HG02870 (cell line): ENCODE data around the gene PDP2.

Experiments
- ATAC-seq: cut with Tn5 transposase; IDR thresholded peaks from one replicate; pipeline ENCODE4 v1.9.1; 2021; ENCODE audit warnings: mild to moderate bottlenecking, moderate library complexity; ENCODE audit not compliant: unreplicated experiment

The PDP2 gene

GRCh38 chr16:66917741-66918140 lies 37.4 kb downstream of the PDP2 start:
- no peak for ATAC-seq

GRCh38 chr16:66918355-66918754 lies 38.0 kb downstream of the PDP2 start:
- ATAC-seq = no peak

- no peak for ATAC-seq
Observed at GRCh38 chr16:66918803-66919568, 38.7 kb downstream of the PDP2 start, which contains the start of gene CDH16. Gene CDH16, minus strand, starts transcription at chr16:66918885. Its CDS starts 820 bp downstream, at chr16:66918065.

- ATAC-seq = no peak
Observed at GRCh38 chr16:66919569-66920298, 39.4 kb downstream of the PDP2 start.

- no peak for ATAC-seq
Observed at GRCh38 chr16:66920299-66920590, 39.9 kb downstream of the PDP2 start.

- no peak for ATAC-seq
Observed at GRCh38 chr16:66920924-66921680, 40.8 kb downstream of the PDP2 start.

- no peak for ATAC-seq
Observed at GRCh38 chr16:66921729-66922450, 41.6 kb downstream of the PDP2 start.

GRCh38 chr16:66923247-66923731 lies 43.0 kb downstream of the PDP2 start:
- no peak for ATAC-seq

GRCh38 chr16:66923866-66924265 lies 43.6 kb downstream of the PDP2 start:
- no peak for ATAC-seq

GRCh38 chr16:66924527-66925321 lies 44.4 kb downstream of the PDP2 start:
- no peak for ATAC-seq

GRCh38 chr16:66925322-66925840 lies 45.1 kb downstream of the PDP2 start, which contains the start of gene RRAD:
Gene RRAD, minus strand, starts transcription at chr16:66925535. Its CDS starts 356 bp downstream, at chr16:66925179.
- ATAC-seq = no peak

GRCh38 chr16:66926171-66926947 lies 46.0 kb downstream of the PDP2 start:
- ATAC-seq = no peak

GRCh38 chr16:66926961-66927436 lies 46.7 kb downstream of the PDP2 start:
- ATAC-seq = no peak

- ATAC-seq = no peak
Observed at GRCh38 chr16:66927918-66928649, 47.8 kb downstream of the PDP2 start.

- no peak for ATAC-seq
Observed at GRCh38 chr16:66928702-66929388, 48.5 kb downstream of the PDP2 start.

- ATAC-seq = no peak
Observed at GRCh38 chr16:66930189-66930588, 49.9 kb downstream of the PDP2 start.

GRCh38 chr16:66931665-66932064 lies 51.4 kb downstream of the PDP2 start:
- ATAC-seq = no peak

- ATAC-seq = no peak
Observed at GRCh38 chr16:66932076-66932475, 51.8 kb downstream of the PDP2 start.
